Heart left ventricle (tissue), 16 donors: ENCODE data around the gene PARD3. TPM values are rescaled to one million over a fixed set of nuclear protein-coding genes. Genes with fewer than 3 reads are reported as not detected.
A peak's percentile ranks its signal among the peaks of the same experiment; 100 is the strongest.

Source experiments
- ATAC-seq, 4 donors: fragments of 200-7000 bp; cut with Tn5 transposase; one replicate each; pipeline ENCODE4 v1.9.1; 2020 to 2022; ENCODE audit warnings: moderate library complexity in 4 of 4, mild to moderate bottlenecking in 3 of 4, moderate number of reproducible peaks in 1 of 4
- DNase-seq, 5 donors: peaks; one replicate each; pipeline ENCODE4 v3.0.0-alpha.2; 2020
- H3K27ac ChIP-seq, 12 donors: fragments of 200-600 bp; sonication (generic) in 4 of 12; one replicate each; pipeline versions ENCODE4 v1.5.0 to v1.8.0; 2016 to 2022; ENCODE audit warnings: mild to moderate bottlenecking in 2 of 12
- H3K27me3 ChIP-seq, 9 donors: fragments of 200-600 bp; sonication (generic) in 2 of 9; one replicate each; pipeline versions ENCODE4 v1.5.1 to v1.8.0; 2016 to 2022; ENCODE audit warnings: mild to moderate bottlenecking in 3 of 9
- H3K36me3 ChIP-seq, 9 donors: fragments of 200-600 bp; sonication (generic) in 2 of 9; one replicate each; pipeline versions ENCODE4 v1.5.0 to v1.8.0; 2018 to 2022; ENCODE audit warnings: mild to moderate bottlenecking in 2 of 9
- H3K4me1 ChIP-seq, 12 donors: fragments of 200-600 bp; sonication (generic) in 4 of 12; one replicate each; pipeline versions ENCODE4 v1.5.0 to v1.8.0; 2016 to 2022; ENCODE audit warnings: mild to moderate bottlenecking in 3 of 12
- H3K4me3 ChIP-seq, 12 donors: fragments of 200-600 bp; sonication (generic) in 4 of 12; one replicate each; pipeline versions ENCODE4 v1.5.0 to v1.8.0; 2017 to 2022; ENCODE audit warnings: mild to moderate bottlenecking in 9 of 12, moderate library complexity in 4 of 12
- H3K9me3 ChIP-seq, 12 donors: fragments of 200-600 bp; sonication (generic) in 4 of 12; one replicate each; pipeline versions ENCODE4 v1.5.0 to v1.8.0; 2016 to 2022; ENCODE audit warnings: mild to moderate bottlenecking in 1 of 12
- POLR2A ChIP-seq, 2 donors: fragments of 450-650 bp; IDR thresholded peaks; one replicate each; pipeline ENCODE4 v1.6.1; 2017; ENCODE audit warnings: antibody characterized with exemption in 2 of 2, mild to moderate bottlenecking in 2 of 2, moderate library complexity in 2 of 2
- WGBS, 4 donors: extraction: QIAGEN DNeasy Blood & Tissue Kit in 2 of 4; methylation state at CpG; one replicate each; pipeline versions ENCODE4 v1.1.5 to v1.1.7; 2013 to 2018; 5-methylcytosine and 5-hydroxymethylcytosine counted together
- intact Hi-C, 10 donors: fragments of 100-400 bp; cut with DNase I; formaldehyde crosslinking; loops; one replicate each; pipeline versions ENCODE4 v1.11.1 to v1.14.2; 2022
- polyA plus RNA-seq, 2 donors: library from polyadenylated mRNA; stranded (reverse); fragments of 200-250 nt; gene quantifications; one replicate each; pipeline ENCODE4 v1.2.3, GENCODE V29; 2013
- total RNA-seq, 9 donors: library from RNA; depleted of rRNA in 2 of 9; stranded (reverse); fragments of >200 nt in 2 of 9; fragmentation: NEBNext Ultra II Directional in 3 of 9; extraction: Animal tissue kit (Norgen Biotek cat#: 25700) in 3 of 9; gene quantifications; one replicate each; pipeline versions ENCODE4 v1.1.0 to v1.2.4, GENCODE V29; 2016 to 2023
- TF ChIP-seq, protein P1 (sequence below), 12 donors: fragments of 200-600 bp; sonication (generic) in 4 of 12; IDR thresholded peaks; one replicate each; pipeline versions ENCODE4 v1.5.0 to v1.8.0; 2018 to 2022; ENCODE audit warnings: antibody characterized with exemption in 12 of 12, mild to moderate bottlenecking in 5 of 12
- donor health status: ischemic (EF 13 %, LVEDD 7.1; RV severe dilation, severe dysfunction).
- donor health status: healthy with polysubstance abuse.
- donor health status: DM: no; HTN: yes; CAD: no.
- donor health status: DM: no; HTN: no; CAD: no.
- donor health status: ischemic (EF 25% LVEDD 6.9; RV normal size, moderate dysfunction).
- donor health status: ischemic (EF 25% LVEDD 5.7; RV mildly dilated, moderate dysfunction).
- donor health status: healthy.
- donor health status: DM: yes; HTN: yes; CAD: no.
- donor health status: ischemic (EF 35%, LVEDD 5.7; RV mildly dilated, moderate dysfunction).
- donor health status: nonischemic (EF 11% LVEDD 7.7; RV severe dilation, severe dysfunction).
- donor health status: DM: yes; HTN: yes; CAD: no.
- donor health status: PGD.
- donor health status: ischemic (EF 29% LVEDD 5.4; RV normal size, mild dysfunction).
- donor health status: nonischemic (EF 23%, LVEDD 6.1; RV moderate dilation, normal function).

PARD3 gene
- total and polyA plus RNA-seq, 11 donors: 24.8 to 69.7 (median 33.1) TPM

DNA sequence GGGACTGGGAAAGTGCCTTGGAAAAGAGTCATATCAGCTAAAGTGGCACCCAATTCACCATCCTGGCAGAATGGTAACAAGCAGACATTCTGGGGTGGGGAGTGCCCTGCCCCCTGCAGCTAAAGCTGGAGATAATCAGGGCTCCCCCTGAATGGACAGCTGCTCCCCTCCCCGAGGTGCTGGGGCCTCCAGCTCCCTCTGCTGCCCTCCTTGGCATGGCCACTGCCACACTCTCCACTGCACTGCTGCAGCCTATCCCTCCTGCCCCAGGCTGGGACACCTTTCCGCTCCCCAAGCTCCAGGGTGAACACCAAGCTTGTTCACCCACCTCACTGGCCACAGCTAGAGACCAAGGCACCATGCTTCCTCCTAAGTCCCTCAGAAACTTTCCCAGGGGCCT, 9.8 kb upstream of the PARD3 start:
- Histone ChIP-seq H3K4me3 (no peak overlapping the region), H3K27ac (no peak overlapping the region), H3K9me3 (no peaks in the 10 kb centered on the region), H3K27me3 (no peaks in the 10 kb centered on the region), H3K4me1 (no peaks in the 10 kb centered on the region), H3K36me3 (no peaks in the 10 kb centered on the region)
- 44 to 62% (median 61%) methylated on average over 2 of the region's 2 CpGs for WGBS, 4 donors
- intact Hi-C loops: loop anchor here in 4 of 10 donors (5.0 to 10.0 kb wide), 5 partner anchors 62 to 158 kb away; no protein-coding TSS in a partner anchor
- TF ChIP-seq, protein P1, sequence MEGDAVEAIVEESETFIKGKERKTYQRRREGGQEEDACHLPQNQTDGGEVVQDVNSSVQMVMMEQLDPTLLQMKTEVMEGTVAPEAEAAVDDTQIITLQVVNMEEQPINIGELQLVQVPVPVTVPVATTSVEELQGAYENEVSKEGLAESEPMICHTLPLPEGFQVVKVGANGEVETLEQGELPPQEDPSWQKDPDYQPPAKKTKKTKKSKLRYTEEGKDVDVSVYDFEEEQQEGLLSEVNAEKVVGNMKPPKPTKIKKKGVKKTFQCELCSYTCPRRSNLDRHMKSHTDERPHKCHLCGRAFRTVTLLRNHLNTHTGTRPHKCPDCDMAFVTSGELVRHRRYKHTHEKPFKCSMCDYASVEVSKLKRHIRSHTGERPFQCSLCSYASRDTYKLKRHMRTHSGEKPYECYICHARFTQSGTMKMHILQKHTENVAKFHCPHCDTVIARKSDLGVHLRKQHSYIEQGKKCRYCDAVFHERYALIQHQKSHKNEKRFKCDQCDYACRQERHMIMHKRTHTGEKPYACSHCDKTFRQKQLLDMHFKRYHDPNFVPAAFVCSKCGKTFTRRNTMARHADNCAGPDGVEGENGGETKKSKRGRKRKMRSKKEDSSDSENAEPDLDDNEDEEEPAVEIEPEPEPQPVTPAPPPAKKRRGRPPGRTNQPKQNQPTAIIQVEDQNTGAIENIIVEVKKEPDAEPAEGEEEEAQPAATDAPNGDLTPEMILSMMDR (IDR thresholded peaks at IDR 0.05): peak in 7 of 12 donors; percentile 7 to 35 (median 17)
- no peak for TF ChIP-seq POLR2A (IDR thresholded peaks at IDR 0.05)
- no peak for DNase-seq
- ATAC-seq: peak; percentile 55 to 67 (median 61)

- Histone ChIP-seq H3K4me1 (peaks cover 0 to 2% (median 0%) of the 10 kb centered on the region in 12 donors), H3K27ac (no peak overlapping the region), H3K36me3 (no peaks in the 10 kb centered on the region), H3K9me3 (no peaks in the 10 kb centered on the region), H3K4me3 (no peak overlapping the region), H3K27me3 (peaks cover 0 to 3% (median 0%) of the 10 kb centered on the region in 9 donors)
- no peak for TF ChIP-seq POLR2A (IDR thresholded peaks at IDR 0.05)
- TF ChIP-seq, protein P1 (IDR thresholded peaks at IDR 0.05): no peak
- DNase-seq (no peak), ATAC-seq (no peak)
- intact Hi-C loops: loop anchor here in 4 of 10 donors (5.0 to 10.0 kb wide), 4 partner anchors 123 to 155 kb away; no protein-coding TSS in a partner anchor
- 88 to 93% (median 91%) methylated on average over 6 of the region's 6 CpGs for WGBS, 4 donors
These were observed 6.8 kb upstream of the PARD3 start for GRCh38 chr10:34821587-34822585.

GRCh38 chr10:34817586-34817985, 2.5 kb upstream of the PARD3 start:
- Histone ChIP-seq H3K9me3 (no peaks in the 10 kb centered on the region), H3K27me3 (peaks cover 0 to 37% (median 0%) of the 10 kb centered on the region in 9 donors), H3K4me3 (no peak overlapping the region), H3K4me1 (peaks cover 0 to 34% (median 14%) of the 10 kb centered on the region in 12 donors), H3K36me3 (no peaks in the 10 kb centered on the region), H3K27ac (no peak overlapping the region)
- intact Hi-C loops: loop anchor here in 8 of 10 donors (5.0 to 10.0 kb wide), 6 partner anchors 83 to 155 kb away; no protein-coding TSS in a partner anchor
- WGBS, 4 donors: 67 to 97% (median 95%) methylated on average over 3 of the region's 3 CpGs
- ATAC-seq (no peak), DNase-seq (no peak)
- TF ChIP-seq, protein P1 (IDR thresholded peaks at IDR 0.05): no peak
- no peak for TF ChIP-seq POLR2A (IDR thresholded peaks at IDR 0.05)

GRCh38 chr10:34817054-34817453, 2.0 kb upstream of the PARD3 start:
- H3K27ac ChIP-seq: no peak overlapping the region
- no peaks in the 10 kb centered on the region for H3K9me3 ChIP-seq
- H3K27me3 ChIP-seq: peaks cover 0 to 37% (median 0%) of the 10 kb centered on the region in 9 donors
- no peak for DNase-seq
- ATAC-seq: no peak
- WGBS, 4 donors: 97 to 99% (median 97%) methylated on average over 16 of the region's 16 CpGs
- H3K36me3 ChIP-seq: no peaks in the 10 kb centered on the region
- intact Hi-C loops: loop anchor here in 8 of 10 donors (5.0 to 10.0 kb wide), 6 partner anchors 82 to 155 kb away; no protein-coding TSS in a partner anchor
- peak overlapping the region in 1 of 12 donors; percentile 90 for H3K4me3 ChIP-seq
- TF ChIP-seq, protein P1 (IDR thresholded peaks at IDR 0.05): no peak
- no peak for TF ChIP-seq POLR2A (IDR thresholded peaks at IDR 0.05)
- H3K4me1 ChIP-seq: peaks cover 0 to 39% (median 19%) of the 10 kb centered on the region in 12 donors
